Effector memory CD8-positive, alpha-beta T cell (primary cell): ENCODE data around the gene PAX2.

Experiments
- ATAC-seq: fragments of 150-1000 bp; cut with Tn5 transposase; replicated peaks from 2 replicates; pipeline ENCODE4 v1.10.0; 2021; ENCODE audit warnings: mild to moderate bottlenecking, moderate library complexity
- DNase-seq, 3 experiments: peaks; one replicate each; pipeline ENCODE4 v3.0.0; 2021
- H3K27ac Mint-ChIP-seq, 2 donors: one replicate each; pipeline ENCODE4 v1.8.0; 2022; ENCODE audit warnings: mild to moderate bottlenecking in 2 of 2, mixed read lengths in 2 of 2, moderate library complexity in 2 of 2
- H3K27me3 Mint-ChIP-seq, 2 donors: one replicate each; pipeline ENCODE4 v1.8.0; 2022; ENCODE audit warnings: mixed read lengths in 2 of 2
- H3K36me3 Mint-ChIP-seq: one replicate; pipeline ENCODE4 v1.8.0; 2022; ENCODE audit warnings: mild to moderate bottlenecking, moderate library complexity, mixed read lengths; ENCODE audit not compliant: insufficient read depth
- H3K4me1 Mint-ChIP-seq, 2 donors: one replicate each; pipeline ENCODE4 v1.8.0; 2022; ENCODE audit warnings: low read depth in 2 of 2, mixed read lengths in 2 of 2
- H3K4me3 Mint-ChIP-seq, 2 donors: one replicate each; pipeline ENCODE4 v1.8.0; 2022; ENCODE audit warnings: mild to moderate bottlenecking in 2 of 2, mixed read lengths in 2 of 2, moderate library complexity in 2 of 2
- H3K9me3 Mint-ChIP-seq, 2 donors: one replicate each; pipeline ENCODE4 v1.8.0; 2022; ENCODE audit warnings: mixed read lengths in 2 of 2

Gene PAX2

GRCh38 chr10:100738055-100738827 is 7.1 kb upstream of the PAX2 start:
- H3K27me3 Mint-ChIP-seq, result peaks cover 87 to 100% of the 10 kb centered on the region in 2 donors
- H3K9me3 Mint-ChIP-seq, result no peaks in the 10 kb centered on the region
- H3K27ac Mint-ChIP-seq, result peak overlapping the region in 1 of 2 donors; percentile 20
- ATAC-seq (no peak), DNase-seq (no peak)
- H3K4me3 Mint-ChIP-seq, result peak overlapping the region; percentile 49 to 65
- peaks cover 28 to 38% of the 10 kb centered on the region in 2 donors for H3K4me1 Mint-ChIP-seq
- peaks cover 3% of the 10 kb centered on the region for H3K36me3 Mint-ChIP-seq

- Mint-ChIP-seq H3K4me3 (peak overlapping the region in 1 of 2 donors; percentile 14), H3K4me1 (peaks cover 37 to 38% of the 10 kb centered on the region in 2 donors)
- no peak for ATAC-seq
These were observed 5.6 kb upstream of the PAX2 start for GRCh38 chr10:100739517-100740368.

GRCh38 chr10:100740476-100741377 is 4.7 kb upstream of the PAX2 start:
- H3K9me3 Mint-ChIP-seq, result no peaks in the 10 kb centered on the region
- H3K27ac Mint-ChIP-seq, result no peak overlapping the region
- DNase-seq (no peak), ATAC-seq (no peak)
- H3K36me3 Mint-ChIP-seq, result peaks cover 3% of the 10 kb centered on the region
- H3K4me3 Mint-ChIP-seq, result no peak overlapping the region
- H3K4me1 Mint-ChIP-seq, result peaks cover 32 to 35% of the 10 kb centered on the region in 2 donors
- peaks cover 87 to 94% of the 10 kb centered on the region in 2 donors for H3K27me3 Mint-ChIP-seq

More at GRCh38 chr10:100739517-100740368, 5.6 kb upstream of the PAX2 start:
- Mint-ChIP-seq H3K9me3 (no peaks in the 10 kb centered on the region), H3K36me3 (peaks cover 3% of the 10 kb centered on the region), H3K27ac (no peak overlapping the region), H3K27me3 (peaks cover 92 to 100% of the 10 kb centered on the region in 2 donors)
- no peak for DNase-seq

GRCh38 chr10:100741378-100742075 is 3.9 kb upstream of the PAX2 start:
- Mint-ChIP-seq H3K36me3 (peaks cover 5% of the 10 kb centered on the region), H3K9me3 (no peaks in the 10 kb centered on the region), H3K4me1 (peaks cover 37 to 40% of the 10 kb centered on the region in 2 donors), H3K27ac (no peak overlapping the region), H3K4me3 (no peak overlapping the region), H3K27me3 (peaks cover 86 to 94% of the 10 kb centered on the region in 2 donors)
- no peak for DNase-seq
- no peak for ATAC-seq

- no peak for DNase-seq
- Mint-ChIP-seq H3K9me3 (no peaks in the 10 kb centered on the region), H3K27me3 (peaks cover 86 to 94% of the 10 kb centered on the region in 2 donors), H3K4me1 (peaks cover 39 to 44% of the 10 kb centered on the region in 2 donors), H3K27ac (no peak overlapping the region), H3K36me3 (peaks cover 5% of the 10 kb centered on the region), H3K4me3 (no peak overlapping the region)
- no peak for ATAC-seq
These were observed 3.2 kb upstream of the PAX2 start for GRCh38 chr10:100742076-100742771.

GRCh38 chr10:100742936-100743335 is 2.4 kb upstream of the PAX2 start:
- Mint-ChIP-seq H3K4me3 (no peak overlapping the region), H3K27me3 (peaks cover 83 to 91% of the 10 kb centered on the region in 2 donors), H3K27ac (no peak overlapping the region), H3K9me3 (no peaks in the 10 kb centered on the region), H3K36me3 (peaks cover 5% of the 10 kb centered on the region), H3K4me1 (peaks cover 34 to 40% of the 10 kb centered on the region in 2 donors)
- DNase-seq (no peak), ATAC-seq (no peak)

GRCh38 chr10:100743626-100744135 is 1.7 kb upstream of the PAX2 start:
- peaks cover 77 to 89% of the 10 kb centered on the region in 2 donors for H3K27me3 Mint-ChIP-seq
- peaks cover 5% of the 10 kb centered on the region for H3K36me3 Mint-ChIP-seq
- peak overlapping the region; percentile 49 to 72 for H3K4me3 Mint-ChIP-seq
- DNase-seq (peak in 2 of 3 experiments; percentile 29 to 35), ATAC-seq (peak; percentile 65)
- peaks cover 29 to 35% of the 10 kb centered on the region in 2 donors for H3K4me1 Mint-ChIP-seq
- H3K9me3 Mint-ChIP-seq, result no peaks in the 10 kb centered on the region
- no peak overlapping the region for H3K27ac Mint-ChIP-seq

GRCh38 chr10:100744136-100744986 is 1.0 kb upstream of the PAX2 start:
- Mint-ChIP-seq H3K27me3 (peaks cover 81 to 89% of the 10 kb centered on the region in 2 donors), H3K4me3 (peak overlapping the region; percentile 49 to 72), H3K4me1 (peaks cover 36 to 37% of the 10 kb centered on the region in 2 donors)

GRCh38 chr10:100745882-100746783 is 751 bp downstream of the PAX2 start:
- H3K27ac Mint-ChIP-seq, result no peak overlapping the region
- peaks cover 70 to 89% of the 10 kb centered on the region in 2 donors for H3K27me3 Mint-ChIP-seq
- no peaks in the 10 kb centered on the region for H3K9me3 Mint-ChIP-seq
- H3K4me3 Mint-ChIP-seq, result peak overlapping the region; percentile 57 to 70
- peaks cover 2% of the 10 kb centered on the region for H3K36me3 Mint-ChIP-seq
- H3K4me1 Mint-ChIP-seq, result peaks cover 24 to 28% of the 10 kb centered on the region in 2 donors
- ATAC-seq (no peak), DNase-seq (no peak)

More at GRCh38 chr10:100744136-100744986, 1.0 kb upstream of the PAX2 start:
- no peaks in the 10 kb centered on the region for H3K9me3 Mint-ChIP-seq
- DNase-seq (no peak), ATAC-seq (no peak)
- H3K36me3 Mint-ChIP-seq, result peaks cover 5% of the 10 kb centered on the region
- no peak overlapping the region for H3K27ac Mint-ChIP-seq

GRCh38 chr10:100746784-100747455 is 1.5 kb downstream of the PAX2 start:
- Mint-ChIP-seq H3K9me3 (no peaks in the 10 kb centered on the region), H3K27me3 (peaks cover 70 to 89% of the 10 kb centered on the region in 2 donors), H3K36me3 (peaks cover 2% of the 10 kb centered on the region), H3K4me1 (peaks cover 24 to 28% of the 10 kb centered on the region in 2 donors), H3K4me3 (peak overlapping the region; percentile 57 to 70), H3K27ac (no peak overlapping the region)
- no peak for DNase-seq
- no peak for ATAC-seq
